Measurements from ENCODE around the gene ALDOC.

The ALDOC gene

DNA sequence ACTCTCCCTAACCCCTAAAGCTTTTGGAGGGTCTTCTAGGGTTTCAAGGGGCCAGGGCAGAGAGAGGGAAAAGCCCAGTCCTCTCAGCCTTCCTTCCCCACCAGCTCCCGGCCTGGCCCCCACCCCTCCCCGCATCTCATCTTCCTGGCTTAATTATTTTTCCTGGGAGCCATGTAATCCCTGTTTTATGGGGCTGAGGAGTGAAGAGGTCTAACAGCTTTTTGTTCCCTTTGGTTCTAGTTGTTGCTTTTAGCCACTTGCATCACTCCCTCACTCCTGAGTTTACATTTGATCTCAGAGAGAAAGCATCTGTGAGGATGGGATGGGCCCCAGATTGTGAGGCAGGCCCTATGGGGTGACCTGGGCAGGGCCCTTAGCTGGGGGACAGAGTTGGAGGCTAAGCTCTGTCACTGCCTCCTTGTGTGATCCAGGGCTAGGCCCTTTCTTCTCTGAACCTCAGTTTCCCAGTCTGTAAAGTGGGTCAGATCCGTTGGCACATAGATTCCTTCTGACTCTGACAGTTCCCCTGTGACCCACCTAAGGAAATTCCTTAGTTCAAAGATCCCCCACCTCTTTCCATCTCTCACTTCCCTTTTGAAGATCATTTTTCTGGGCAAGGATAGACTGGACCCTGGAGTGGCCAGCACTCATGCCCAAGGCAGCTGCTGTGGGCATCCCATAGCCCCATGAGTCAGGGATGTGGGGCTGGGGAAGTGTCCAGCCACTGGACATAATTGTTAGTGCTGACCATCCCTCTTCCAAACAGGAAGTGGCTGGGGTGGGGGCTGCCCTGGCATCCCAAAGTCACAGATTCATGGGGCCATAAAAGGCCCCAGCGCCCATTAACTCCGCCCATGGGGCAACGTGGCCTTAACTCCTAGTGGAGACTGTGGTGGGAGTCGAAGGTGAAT, 44.4 kb downstream of the ALDOC start:
- DNase-seq (ENCODE audit: low read depth): no peak

DNA sequence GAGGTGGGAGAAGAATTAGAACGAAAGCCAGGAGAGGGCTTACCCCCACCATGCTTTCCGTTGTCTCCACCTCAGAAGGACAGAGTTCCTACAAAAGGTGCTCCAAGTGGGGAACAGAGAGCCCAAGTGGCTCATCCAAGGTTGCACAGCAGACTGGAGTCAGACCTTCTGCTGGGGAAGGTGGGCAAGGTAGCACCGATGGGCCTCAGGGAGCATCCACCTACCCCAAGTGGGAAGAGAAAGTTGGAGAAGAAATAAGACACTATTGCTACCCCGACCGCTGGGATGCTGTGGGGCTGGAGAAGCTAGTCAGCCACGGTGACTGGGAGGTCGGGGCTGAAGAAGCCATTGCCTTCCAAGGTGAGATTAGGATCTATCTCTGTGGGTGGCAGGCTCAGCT, 45.8 kb downstream of the ALDOC start:
- no peak for DNase-seq (ENCODE audit: low read depth)

DNA sequence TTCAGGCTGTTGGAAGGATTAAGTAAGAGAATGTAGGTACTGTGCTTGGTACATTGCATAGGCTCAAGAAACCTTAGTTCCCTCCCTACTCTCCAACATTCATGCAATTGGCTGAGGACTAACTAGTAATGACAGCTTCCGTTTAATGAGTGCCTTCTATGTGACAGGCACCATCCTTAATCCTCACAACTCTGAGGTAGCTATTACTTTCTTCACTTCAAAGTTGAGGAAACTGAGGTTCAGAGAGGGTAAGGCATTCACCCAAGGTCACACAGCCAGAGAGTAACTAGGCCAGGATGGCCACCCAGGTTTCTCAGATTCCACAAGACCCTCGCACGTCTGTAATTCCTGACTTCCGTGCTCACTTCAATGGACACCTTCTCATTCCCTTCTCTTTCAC, 46.4 kb downstream of the ALDOC start:
- no peak for DNase-seq (ENCODE audit: low read depth)

DNA sequence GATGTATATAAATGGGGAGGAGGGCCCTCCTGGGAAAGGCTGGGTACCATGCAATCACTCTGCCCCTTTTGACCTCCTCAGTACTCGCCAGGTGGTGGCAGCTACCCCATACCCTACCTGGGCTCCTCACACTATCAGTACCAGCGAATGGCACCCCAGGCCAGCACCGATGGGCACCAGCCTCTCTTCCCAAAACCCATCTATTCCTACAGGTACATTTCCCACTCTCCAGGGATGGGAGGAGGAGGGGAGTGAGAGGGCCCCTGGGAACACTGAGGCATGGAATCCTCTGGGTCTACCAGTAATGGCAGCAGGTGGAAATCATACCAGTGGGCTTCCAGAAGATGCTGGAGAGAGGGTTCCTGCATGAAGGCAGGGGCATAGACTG, 47.7 kb downstream of the ALDOC start:
- DNase-seq (ENCODE audit: low read depth): no peak

DNA sequence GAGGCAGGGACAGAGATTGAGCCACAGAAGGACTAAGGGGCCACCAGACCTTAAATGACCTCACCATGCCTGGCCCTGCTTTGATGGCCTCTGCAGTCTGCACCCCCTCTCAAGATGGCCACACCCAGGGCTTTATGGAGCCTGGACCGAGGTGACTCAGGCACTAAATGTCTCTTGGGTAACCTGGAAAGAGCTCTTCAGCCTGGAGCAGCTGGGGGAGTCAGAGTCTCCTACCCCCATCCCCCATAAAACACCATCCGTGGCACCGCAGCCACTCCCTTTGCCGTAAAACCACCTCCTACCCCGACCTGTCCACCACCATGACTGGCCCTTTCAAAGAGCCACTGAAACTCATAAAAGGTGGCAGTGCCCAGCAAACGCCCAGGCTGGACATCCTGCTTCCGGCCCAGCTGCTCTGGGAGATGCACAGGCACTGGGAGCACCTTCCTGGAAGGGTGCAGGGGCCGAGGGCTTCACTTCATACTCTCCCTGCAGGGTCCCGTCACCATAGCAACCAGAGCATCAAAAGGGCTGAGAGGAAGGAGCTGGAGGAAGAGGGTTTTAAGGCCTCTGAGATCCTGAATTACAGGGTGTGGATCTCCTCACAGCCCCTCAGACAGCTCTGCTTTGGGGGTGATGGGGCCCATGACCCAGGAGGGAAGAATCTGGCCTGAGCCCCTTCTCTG, 48.2 kb downstream of the ALDOC start:
- DNase-seq (ENCODE audit: low read depth): peak; percentile 34

DNA sequence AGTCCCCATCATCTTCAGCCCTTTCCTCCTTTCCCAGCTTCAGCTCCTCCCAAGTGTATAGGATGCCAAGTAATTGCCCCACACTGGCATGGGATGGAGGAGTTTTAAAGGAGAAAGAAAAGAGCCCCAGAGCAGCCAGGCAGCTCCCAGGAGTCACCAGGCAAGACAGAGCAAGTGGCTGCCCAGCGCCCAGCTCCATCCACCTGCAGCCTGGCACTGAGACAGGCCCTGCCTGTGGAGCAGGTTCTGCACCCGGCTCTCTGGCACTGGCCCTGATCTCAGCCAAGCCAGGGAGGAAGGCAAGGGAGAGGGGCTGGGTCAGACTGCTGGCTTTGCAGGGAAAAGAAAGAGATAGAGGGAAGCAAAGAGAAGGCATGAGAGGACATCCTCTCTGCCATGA, 48.8 kb downstream of the ALDOC start:
- no peak for DNase-seq (ENCODE audit: low read depth)

DNA sequence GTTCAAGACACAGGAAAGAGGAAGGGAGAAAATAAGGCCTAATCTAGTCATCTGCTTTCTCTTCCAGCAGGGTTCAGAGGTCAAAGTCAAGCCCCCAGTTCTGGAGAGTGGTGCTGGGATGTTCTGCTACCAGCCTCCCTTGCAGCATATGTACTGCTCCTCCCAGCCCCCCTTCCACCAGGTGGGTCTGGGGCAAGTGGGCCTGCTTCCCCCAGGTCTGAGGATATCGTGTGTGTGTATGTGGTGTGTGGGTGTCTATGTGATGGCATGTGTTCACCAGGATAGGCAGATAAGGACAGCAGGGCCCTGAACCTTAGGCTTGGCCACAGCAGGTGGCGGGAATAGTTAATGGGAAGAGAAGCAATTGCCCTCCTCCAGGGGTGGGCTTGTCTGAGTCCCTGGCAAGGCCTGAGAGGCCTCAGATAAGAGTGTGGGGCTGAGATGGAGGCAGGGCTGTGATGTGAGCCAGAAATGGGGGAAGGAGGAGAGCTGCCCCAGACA, 49.5 kb downstream of the ALDOC start:
- no peak for DNase-seq (ENCODE audit: low read depth)

DNA sequence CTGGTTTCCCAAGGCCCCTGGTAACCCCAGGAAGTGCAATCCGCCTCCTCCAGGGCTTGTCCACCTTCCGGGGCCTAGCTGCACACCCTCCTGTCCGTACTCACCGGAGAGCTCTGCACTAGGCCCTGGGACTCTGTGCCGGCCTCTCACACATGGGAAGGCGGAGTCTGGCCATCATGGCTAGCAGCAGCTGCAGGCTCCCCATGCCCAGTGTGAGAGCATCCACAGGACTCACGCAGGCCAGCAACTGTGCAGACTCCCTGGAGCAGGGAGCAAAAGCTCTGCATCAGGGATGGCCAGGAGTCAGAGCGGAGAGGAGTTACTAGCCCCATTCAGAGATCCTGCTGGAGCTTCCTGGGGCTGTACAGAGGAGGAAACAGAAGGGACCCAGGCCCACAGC, 50.3 kb downstream of the ALDOC start:
- no peak for DNase-seq (ENCODE audit: low read depth)

DNA sequence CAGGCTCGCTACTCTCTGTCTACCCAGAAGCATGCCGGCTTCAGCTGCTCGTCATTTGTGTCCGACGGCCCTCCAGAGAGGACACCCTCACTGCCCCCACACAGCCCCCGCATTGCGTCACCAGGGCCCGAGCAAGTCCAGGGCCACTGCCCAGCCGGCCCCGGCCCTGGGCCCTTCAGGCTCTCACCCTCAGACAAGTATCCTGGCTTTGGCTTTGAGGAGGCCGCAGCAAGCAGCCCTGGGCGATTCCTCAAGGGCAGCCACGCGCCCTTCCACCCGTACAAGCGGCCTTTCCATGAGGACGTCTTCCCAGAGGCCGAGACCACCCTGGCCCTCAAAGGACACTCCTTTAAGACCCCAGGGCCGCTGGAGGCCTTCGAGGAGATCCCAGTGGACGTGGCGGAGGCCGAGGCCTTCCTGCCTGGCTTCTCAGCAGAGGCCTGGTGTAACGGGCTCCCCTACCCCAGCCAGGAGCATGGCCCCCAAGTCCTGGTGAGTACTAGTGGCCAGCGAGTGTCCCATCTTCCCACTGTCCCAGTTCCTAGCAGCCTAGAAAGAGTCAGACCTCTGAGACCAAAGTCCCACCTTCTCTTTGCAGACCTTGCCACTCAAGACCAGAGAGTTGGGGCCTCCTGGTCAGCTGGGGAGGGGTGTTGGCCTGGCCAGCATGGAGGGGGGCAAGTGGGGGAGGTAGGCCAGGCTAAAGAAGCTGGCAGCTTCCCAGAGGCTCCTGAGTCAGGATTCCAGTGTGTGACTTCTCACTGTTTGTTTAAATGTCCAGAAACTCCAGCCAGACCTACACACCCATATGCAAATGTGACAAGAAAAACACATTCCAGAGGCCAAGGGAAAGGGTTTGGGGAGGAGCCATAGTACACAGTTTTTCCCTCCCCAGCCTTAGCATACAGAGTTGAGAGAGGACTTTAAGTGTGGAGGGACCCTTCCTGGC, 51.9 kb downstream of the ALDOC start:
- peak; percentile 66 for DNase-seq (ENCODE audit: low read depth)

DNA sequence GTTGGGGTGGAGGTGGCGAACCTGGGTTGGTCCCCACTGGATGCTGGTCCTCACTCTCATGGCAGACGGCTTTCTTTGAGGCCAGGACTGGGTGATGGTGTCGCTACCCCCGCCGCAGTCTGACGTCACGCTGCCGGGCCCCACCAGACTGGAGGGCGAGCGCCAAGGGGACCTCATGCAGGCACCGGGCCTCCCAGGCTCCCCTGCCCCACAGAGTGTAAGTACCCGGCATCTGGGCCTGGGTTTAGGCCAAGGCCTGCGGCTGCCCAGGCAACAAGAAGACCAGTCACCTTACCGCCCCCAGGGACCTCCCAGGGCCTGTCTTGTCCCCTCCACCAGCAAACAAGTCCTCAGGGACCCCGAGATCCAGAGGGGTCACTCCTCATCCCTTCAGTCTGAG, 52.8 kb downstream of the ALDOC start:
- no peak for DNase-seq (ENCODE audit: low read depth)

DNA sequence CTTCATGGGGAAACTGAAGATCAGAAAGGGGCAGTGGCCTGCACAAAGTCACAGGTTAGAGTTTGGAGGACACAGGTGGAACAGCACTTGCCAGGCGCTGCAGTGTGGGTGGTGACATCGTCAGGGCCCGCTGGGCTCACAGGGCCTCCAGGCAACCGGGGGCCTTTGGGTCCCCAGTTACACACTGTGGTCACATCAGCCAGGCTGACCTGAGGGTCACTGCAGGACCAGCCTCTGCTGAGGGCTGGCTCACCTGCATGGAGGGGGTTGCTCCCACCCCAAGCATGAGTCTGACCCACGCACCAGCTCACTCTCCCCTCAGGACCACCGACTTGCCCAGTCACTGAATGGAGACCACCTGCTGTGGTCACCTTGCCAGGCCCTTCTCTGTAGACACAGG, 53.5 kb downstream of the ALDOC start:
- DNase-seq (ENCODE audit: low read depth): no peak

All from amniotic epithelial cell (primary cell).